HG03159 (cell line): ENCODE data around the gene TK2.
"Not testable (repeated sequence)": the region's sequence is repeated elsewhere in the genome, so short reads cannot be mapped to it uniquely, and the experiment has no call there.

ENCODE experiments used
- ATAC-seq: cut with Tn5 transposase; IDR thresholded peaks from one replicate; pipeline ENCODE4 v1.9.1; 2021; ENCODE audit warnings: mild to moderate bottlenecking, moderate library complexity; ENCODE audit not compliant: unreplicated experiment

Gene TK2

DNA sequence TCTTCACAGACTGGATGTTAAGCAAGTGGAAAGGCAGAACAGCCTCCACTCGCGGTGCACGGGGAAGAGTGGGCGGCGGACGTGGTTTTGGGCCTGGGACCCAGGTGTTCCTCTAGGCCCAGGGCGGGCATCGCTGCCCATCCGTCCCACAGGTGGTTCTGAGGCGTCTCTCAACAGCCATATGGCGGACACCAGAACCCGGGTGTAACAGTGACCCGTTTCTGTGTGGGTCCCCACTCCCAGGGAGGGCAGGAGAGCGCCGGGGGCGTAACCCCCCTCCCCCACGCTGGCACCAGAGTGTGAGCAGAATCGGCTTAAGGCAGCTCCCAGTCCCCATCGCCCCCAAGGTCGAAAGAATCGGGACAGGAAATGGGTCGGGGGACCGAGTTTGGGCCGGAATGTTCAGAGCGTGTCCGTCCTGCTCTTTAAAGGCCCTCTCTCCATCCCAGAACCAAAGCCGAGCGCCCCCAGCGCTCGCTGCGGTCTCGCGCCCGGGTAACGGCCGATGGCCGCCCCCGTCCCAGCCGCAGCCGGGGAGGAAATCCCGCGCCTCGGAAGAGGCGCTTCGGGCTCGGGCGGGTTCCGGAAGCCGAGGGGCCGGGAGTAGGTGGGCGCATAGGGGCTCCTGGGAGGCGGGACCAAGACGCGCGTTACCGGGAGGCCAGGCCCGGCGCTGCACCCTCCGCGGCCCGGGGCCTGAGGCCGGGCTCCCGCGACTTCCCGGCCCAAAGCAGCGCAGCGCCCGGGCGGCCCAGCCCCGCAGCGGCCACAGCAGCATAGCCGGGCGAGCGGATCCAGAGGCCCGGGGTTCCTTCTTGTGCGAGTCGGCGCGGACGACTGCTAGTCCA lies at the start of gene TK2:
TK2 (minus strand) TSS at position 839 of the 848 bp plus-strand sequence; CDS start at position 778, 61 bp downstream.
- ATAC-seq: no peak

DNA sequence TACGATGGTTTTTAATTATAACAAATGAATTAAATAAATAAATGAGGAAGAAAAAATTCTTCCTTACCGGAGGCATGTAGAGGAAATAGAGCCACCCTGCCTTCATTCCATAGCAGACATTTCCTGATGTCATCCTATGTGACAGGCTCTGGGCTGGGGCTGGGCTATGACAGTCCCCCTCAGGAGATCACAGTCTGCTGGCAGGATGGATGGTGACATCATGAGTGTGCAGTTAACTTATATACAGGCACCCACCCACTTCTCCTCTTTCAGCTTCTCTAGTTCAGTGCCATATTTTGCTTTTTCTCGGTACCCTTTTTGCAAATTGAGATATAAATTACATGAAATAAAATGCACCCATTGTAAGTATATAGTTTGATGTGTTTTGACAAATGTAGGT lies 48.2 kb upstream of the TK2 start:
- no peak for ATAC-seq

DNA sequence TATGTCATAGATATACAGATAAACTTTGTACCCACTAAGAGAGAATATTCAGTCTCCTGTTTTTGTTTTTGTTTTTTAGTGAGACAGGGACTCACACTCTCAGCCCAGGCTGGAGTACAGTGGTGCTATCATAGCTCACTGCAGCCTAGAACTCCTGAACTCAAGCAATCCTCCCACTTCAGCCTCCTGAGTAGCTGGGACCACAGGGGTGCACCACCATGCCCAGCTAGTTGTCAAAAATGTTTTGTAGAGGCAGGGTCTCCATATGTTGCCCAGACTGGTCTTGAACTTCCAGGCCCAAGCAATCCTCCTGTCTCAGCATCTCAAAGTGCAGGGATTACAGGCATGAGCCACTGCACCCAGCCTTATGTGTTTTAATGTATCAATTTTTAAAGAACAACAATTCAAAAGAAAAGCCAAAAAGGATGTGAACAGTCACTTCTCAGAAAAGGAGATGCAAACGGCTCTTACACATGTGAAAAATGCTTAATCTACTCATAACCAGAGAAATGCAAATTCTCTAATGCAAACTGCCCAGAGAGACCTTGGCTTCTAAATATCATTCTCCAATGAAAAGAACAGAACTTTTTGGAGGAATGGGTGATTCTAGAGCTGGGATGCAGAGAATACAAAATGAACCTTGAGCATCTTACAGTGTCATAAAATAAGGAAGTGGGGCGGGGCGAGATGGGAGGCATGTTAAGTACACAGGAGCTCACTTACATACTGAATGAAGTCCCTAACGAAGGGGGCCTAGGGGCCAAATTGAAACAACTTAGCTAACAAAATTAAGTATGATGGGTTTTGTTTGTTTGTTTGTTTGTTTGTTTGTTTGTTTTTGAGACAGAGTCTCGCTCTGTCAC lies 47.3 kb upstream of the TK2 start:
- peak; percentile 67 for ATAC-seq

DNA sequence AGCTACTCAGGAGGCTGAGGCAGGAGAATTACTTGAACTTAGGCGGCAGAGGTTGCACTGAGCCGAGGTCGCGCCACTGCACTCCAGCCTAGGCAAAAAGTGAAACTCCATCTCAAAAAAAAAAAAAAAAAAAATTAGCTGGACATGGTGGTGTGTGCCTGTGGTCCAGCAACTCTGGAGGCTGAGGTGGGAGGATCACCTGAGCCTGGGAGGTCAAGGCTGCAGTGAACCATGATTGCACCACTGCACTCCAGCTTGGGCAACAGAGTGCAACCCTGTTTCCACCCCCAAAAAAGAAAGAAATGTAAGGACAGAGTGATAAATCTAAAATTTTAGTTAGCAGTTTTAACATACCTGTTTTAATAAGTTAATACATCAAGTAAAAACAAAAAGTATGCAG lies 46.6 kb upstream of the TK2 start:
- not testable (repeated sequence) for ATAC-seq

DNA sequence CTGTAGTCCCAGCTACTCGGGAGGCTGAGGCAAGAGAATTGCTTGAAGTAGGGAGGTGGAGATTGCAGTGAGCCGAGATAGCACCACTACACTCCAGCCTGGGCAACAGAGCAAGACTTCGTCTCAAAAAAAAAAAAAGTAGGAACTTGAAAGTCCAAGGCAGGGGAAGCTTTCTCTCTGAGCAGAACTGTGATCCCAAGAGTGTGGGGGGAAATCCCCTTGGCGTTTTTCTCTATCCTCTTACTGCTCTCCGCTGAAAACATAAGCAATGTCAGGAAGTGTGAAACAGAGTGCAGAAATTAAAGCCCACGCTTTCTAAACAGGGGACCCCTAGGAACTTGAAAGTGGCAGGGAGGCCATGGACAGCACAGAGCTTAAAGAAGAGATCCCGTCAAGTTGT lies 44.8 kb upstream of the TK2 start:
- ATAC-seq: no peak

DNA sequence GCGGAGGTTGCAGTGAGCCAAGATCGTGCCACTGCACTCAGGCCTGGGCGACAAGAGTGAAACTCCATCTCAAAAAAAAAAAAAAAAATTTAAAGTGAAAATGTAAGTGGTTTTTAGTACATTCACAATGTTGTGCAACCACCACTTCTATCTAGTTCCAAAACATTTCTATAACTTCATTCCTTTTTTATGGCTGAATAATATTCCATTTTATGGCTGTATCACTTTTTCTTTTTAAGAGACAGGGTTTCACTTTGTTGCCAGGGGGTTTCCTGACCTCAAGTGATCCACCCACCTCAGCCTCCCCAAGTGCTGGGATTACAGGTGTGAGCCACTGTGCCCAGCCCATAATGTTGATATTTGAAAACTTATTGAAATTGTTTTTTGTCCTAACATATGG lies 42.9 kb upstream of the TK2 start:
- no peak for ATAC-seq

DNA sequence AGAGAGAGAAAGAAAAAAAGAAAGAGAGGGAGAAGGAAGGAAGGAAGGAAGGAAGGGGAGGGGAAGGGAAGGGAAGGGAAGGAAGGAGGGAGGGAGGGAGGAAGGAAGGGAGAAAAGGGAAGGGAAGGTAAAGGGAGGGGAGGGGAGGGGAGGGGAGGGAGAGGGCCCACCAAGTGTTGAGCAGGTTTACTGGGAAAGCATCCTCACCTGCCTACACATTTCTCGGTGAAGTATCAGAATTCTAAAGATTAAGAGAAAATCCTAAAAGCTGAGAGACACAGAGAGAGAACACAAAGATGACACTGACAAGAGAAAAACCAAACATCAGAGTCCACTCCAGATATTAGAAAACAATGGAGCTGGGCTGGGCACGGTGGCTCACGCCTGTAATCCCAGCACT lies 42.3 kb upstream of the TK2 start:
- no peak for ATAC-seq

DNA sequence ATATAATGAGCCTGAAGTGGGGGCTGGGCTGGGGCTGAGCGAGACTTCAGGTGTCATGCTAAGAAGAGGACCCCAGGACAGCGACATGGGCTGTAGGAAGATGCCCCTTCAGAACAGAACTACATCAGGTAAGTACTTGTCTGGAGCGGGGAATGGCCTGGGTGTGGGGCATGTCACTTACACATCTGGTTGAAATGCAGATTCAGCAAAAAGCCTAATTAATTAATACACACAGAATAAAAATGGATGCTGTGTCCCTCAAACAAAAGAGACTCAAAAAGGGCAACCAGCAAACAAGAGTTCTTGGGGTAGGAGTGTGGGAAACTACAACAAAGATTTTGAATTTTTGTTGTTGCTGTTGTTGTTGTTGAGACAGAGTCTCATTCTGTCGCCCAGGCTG lies 41.1 kb upstream of the TK2 start:
- ATAC-seq: no peak

DNA sequence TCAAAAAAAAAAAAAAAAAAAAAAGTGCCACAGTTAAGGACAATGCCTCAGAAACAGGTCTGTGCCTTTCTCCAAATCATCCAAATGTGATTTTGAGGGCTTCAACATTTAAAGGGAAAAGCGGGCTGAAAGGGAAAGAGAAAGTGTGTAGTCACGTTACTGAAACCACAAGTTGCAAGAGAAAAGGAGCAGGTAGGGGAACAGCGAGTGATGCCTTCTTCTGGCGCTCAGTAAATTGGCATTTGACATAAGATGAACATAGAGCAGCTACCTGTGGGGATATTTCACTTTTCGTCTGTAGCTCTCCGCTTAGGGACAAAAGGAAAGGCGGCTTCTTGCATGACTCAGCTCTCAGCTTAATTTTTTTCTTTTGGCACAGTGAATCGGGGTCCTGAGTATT lies 40.4 kb upstream of the TK2 start:
- no peak for ATAC-seq

DNA sequence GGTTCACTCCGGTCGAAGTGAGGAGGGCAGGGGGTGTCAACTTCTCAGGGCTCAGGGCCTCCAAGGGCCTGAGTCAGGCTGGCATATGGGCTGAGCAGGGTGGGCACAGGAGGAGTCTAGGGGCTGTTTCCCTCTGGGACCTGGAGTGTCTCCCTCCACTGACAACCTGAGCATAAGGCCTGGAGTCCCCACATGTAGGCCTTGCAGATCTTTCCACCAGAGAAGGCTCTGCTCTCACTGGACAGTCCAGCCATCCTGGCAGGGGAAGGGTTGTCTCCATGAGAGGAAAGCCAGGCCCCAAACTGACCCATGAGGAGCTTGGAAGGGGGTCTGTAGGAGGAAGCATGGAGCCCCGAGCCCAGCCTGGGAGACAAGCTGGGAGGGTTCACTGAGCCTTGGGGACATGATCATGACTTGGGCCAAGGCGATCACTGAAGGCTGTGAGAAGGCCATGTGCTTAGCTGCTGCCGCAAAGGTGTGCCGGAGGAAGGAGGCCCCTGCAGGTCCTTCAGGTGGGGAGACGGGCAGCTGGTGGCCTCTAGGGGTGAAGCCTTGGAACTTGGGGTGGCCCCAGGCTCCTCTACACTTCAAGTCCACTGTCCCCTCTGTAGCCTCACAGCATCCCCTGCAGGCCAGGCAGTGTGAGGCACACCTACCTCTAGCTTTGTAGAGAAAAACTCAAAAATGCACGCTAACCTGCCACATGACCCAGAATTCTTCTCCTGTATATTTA lies 39.2 kb upstream of the TK2 start:
- peak; percentile 78 for ATAC-seq

DNA sequence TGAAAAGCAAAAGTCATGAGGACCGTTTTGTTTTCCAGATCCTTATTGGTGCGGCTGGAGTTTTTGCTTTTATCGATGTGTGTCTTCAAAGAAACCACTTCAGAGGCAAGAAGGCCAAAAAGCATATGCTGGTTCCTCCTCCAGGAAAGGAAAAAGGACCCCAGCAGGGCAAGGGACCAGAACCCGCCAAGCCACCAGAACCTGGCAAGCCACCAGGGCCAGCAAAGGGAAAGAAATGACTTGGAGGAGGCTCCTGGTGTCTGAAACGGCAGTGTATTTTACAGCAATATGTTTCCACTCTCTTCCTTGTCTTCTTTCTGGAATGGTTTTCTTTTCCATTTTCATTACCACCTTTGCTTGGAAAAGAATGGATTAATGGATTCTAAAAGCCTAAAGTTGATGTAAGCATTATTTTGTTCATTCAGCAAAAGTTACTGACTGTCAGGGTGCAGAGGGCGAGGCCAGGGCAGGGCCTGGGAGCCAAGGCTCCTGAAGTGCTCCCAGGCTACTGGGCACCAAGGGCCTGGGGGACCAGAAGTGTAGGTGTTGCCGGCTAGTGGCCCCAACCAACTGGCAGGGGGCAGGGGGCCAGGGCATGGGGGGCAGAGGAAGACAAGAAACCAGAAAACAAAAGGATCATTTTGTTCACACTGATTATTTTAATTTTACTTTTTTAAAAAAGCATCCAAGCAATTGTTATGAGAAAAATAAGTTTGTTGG lies 38.1 kb upstream of the TK2 start:
- ATAC-seq: no peak

DNA sequence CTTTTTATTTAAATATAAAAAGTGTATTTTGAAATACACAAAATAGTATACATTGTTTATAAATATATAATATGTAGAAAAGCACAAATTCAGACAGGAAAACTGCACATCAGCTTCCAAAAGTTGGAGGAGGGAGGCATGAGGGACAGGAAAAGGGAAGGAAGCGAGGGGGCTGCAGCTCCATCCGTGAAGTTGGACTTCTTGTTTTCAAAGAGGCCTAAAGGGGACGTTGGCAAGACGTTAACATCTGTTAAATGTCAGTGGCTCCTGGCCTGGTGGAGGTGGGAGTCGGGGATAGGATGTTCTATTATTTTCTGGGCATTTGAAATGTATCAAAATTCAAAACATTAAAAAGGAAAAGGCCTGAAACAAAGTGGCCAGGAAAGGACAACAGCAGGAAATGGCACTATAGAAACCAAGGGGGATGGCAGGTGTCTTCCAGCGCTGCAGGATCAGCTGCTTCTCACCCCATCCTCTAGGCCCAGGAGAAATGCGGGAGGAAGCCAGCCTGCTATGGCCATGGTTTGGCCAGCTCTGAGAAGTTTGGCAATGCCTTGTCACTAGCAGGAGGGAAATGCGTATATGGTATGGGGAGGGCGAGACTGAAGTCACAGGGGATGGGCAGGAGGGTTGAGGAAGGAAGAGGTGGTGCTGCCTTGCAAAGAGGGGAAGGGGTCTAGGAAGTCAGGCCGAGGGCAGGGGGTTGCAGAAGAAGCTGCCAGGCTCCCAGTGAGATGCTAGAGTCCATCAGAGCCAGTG lies 35.7 kb upstream of the TK2 start:
- no peak for ATAC-seq

DNA sequence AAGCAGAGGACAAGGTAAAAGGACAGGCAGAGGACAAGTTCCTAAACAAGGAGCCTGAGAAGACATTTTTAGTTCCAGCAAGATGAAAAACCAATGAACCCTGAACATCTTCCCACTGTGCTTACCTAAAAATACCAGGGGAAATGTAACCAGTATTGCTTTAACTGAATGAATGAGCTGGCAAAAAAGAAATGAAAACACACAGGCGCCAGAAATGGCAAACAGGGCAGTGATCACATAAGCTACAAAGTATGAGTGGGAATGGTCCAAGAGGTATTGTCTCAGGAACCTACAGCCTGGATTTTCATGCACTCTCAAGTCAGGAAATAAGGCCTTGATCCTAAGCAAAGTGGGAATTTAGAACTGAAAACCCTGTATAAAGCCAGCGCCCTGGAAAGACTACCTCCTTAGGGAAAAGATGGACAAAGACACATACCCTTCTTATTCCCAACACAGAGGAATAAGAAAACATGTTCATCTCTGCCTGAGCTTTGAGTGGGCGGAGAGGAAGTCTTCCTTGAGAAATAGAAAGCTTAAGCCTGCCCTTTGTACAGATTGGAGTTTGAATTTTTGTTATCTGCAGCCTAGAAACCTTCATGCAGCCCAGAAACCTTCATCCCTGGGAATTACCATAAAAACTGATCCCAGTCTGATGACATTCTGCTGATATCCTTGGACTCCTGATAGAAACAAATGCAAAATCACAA lies 31.5 kb upstream of the TK2 start:
- no peak for ATAC-seq

DNA sequence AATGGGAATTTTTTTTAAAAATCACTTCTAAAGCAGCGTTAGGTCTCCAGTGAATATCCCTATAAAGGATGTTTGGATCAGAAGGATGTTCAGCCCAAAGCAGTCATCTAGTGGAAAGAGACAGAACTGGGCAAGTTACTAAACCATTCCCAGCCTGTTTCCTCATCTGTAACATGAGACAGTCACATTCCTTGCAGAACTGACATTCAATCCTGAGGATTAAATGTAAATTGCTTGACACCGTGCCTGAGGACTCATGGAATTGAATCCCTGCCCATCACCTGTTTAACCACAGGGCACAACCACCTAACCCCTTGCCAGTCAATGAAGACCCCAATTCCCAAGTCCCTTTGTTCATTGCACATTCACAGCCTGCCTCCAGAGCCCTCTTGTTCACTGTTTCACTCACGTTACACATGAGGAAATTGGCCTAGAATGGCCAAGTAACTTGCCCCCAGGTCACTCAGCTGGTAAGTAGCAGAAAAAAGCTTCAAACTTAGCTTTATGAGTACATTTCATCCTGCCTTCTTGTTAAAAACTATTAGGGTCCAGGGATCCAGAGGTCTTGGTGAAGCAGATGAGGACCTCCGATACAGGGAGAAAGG lies 30.8 kb upstream of the TK2 start:
- no peak for ATAC-seq

DNA sequence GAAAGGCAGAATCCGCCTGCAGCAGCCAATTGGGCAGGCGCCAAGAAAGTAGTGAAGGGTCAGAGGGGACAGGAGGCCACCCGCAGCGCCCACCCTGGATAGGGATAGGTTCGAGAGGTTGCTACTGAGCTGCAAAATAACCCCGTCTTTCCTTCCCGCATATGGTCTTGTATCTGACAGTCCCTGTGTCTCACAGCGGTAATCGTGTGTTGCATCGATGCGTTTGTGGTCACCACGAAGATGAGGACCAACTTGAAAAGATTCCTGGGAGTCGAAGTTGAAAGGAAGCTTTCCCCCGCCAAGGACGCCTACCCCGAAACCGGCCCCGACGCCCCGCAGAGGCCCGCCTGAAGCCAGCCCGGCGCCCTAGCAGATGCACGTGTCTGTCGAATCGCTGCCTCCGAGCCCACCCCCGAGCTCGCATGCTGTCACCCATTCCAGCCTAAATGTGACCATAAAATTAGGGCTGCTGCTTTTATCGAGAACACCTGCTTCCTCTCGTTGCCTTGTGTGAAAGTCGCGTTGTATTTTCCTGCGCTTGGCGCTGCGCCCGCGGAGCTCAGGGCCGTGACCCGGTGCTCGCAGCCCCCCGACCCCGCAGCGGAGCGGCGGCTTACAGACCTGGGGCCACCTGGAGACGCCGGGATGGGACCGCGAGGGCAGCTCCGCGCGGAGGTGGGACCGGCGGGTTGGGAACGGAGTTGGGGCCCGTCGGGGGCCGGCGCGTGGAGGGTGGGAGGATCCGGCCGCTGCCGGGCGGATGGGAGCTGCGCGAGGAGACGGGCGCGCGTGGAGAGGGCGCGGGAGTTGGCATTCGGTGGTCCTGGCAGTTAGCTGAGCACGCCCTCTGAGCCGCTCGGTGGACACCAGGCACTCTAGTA lies 29.0 kb upstream of the TK2 start, which contains the start of gene CMTM2:
CMTM2 (plus strand) TSS at position 813 of the 881 bp plus-strand sequence. CDS start 145 bp downstream, outside the sequence.
- ATAC-seq: no peak

DNA sequence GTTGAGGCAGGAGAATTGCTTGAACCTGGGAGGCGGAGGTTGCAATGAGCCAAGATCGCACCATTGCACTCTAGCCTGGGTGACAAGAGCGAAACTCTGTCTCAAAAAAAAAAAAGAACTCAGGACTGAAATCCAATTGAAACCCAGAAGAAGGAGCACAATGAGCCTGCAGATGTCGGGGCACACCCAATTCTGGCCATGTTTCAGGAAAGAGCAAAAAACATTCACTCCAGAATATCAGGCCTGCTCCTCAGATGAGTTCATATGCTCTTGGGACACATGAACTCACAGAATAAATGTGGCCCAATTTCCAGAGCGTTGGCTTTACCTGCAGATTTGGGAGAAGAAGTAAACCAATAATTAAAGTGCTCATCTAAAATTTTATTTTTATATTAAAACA lies 26.4 kb upstream of the TK2 start:
- ATAC-seq: no peak

DNA sequence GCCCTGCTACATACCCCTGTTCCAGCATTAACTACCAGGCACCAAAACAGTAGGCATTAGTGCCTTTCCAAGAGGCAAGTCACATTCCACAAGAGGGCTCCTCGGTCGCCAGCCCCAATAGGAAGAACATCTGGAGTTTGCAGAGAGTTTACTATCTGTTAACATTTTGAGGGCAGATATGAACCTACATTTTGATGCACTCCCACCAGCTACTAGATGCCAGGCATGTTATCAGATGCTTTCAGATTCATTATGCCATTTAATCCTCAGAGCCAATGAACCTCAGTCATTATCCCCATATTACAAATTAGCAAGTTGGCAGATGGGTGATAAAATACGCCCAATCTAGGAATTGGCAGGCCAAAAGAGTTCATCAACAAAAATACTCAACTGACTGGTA lies 25.1 kb upstream of the TK2 start:
- no peak for ATAC-seq

DNA sequence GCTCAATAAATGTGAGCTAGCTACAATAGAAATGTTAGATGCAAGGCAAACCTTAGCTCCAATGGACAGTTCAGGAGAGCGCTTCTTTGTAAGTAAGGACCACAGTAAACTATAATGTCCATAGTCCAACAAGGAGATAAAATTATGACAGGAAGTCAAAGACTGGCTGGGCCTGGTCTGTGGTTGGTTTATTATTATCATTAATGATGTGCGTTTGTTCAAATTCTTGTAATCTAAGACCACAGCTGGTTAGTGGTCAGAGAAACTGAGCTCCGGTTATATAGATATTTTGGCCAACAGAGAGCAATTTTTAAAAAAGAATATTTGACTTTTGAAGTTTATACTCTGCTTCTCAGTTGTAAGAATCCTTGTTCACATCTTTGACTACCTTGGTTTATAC lies 24.6 kb upstream of the TK2 start:
- no peak for ATAC-seq
